Esophagus squamous epithelium (tissue), 5 donors: ENCODE measurements around the gene AIF1. TPM values are rescaled to one million over a fixed set of nuclear protein-coding genes. Genes with fewer than 3 reads are reported as not detected.

ENCODE experiments used
- DNase-seq: peaks from one replicate; lab custom pipeline; 2025; lab: John Stamatoyannopoulos, UW
- H3K27ac ChIP-seq, 4 donors: fragments of 200-600 bp; sonication (generic); one replicate each; pipeline ENCODE4 v1.5.1; 2016 to 2019; ENCODE audit warnings: mild to moderate bottlenecking in 1 of 4
- H3K27me3 ChIP-seq, 4 donors: fragments of 200-600 bp; sonication (generic); 1 replicate in 3 of 4; 2 replicates in 1 of 4; pipeline versions ENCODE4 v1.5.1 to v1.6.0; 2017 to 2021; ENCODE audit warnings: antibody characterized with exemption in 1 of 4
- H3K36me3 ChIP-seq, 3 donors: fragments of 200-600 bp; sonication (generic); one replicate each; pipeline ENCODE4 v1.5.1; 2016 to 2019
- H3K4me1 ChIP-seq, 3 donors: fragments of 200-600 bp; sonication (generic); one replicate each; pipeline ENCODE4 v1.5.1; 2017 to 2019
- H3K4me3 ChIP-seq, 4 donors: fragments of 200-600 bp; sonication (generic); 1 replicate in 3 of 4; 2 replicates in 1 of 4; pipeline ENCODE4 v1.5.1; 2016 to 2019; ENCODE audit warnings: mild to moderate bottlenecking in 2 of 4, moderate library complexity in 1 of 4
- H3K9me3 ChIP-seq, 3 donors: fragments of 200-600 bp; sonication (generic); one replicate each; pipeline ENCODE4 v1.5.1; 2016 to 2019
- CTCF ChIP-seq, 6 experiments: fragments of 450-650 bp in 4 of 6; fragments of 200-600 bp in 2 of 6; sonication (generic) in 2 of 6; IDR thresholded peaks; one replicate each; pipeline ENCODE4 v1.5.1; 2016 to 2019; ENCODE audit warnings: antibody characterized with exemption in 6 of 6, mild to moderate bottlenecking in 4 of 6, moderate library complexity in 4 of 6
- POLR2A ChIP-seq, 4 donors: fragments of 450-650 bp; IDR thresholded peaks; one replicate each; pipeline ENCODE4 v1.6.1; 2017; ENCODE audit warnings: antibody characterized with exemption in 4 of 4, mild to moderate bottlenecking in 4 of 4, moderate library complexity in 3 of 4
- WGBS, 2 donors: methylation state at CpG; one replicate each; pipeline ENCODE4 v1.1.5; 2018; 5-methylcytosine and 5-hydroxymethylcytosine counted together
- intact Hi-C: fragments of 100-400 bp; cut with DNase I; formaldehyde crosslinking; loops from one replicate; pipeline ENCODE4 v1.15.0; 2022
- total RNA-seq, 4 donors: library from RNA; depleted of rRNA; stranded (reverse); fragments of >200 nt; gene quantifications; one replicate each; pipeline ENCODE4 v1.1.0, GENCODE V29; 2016
- donor health status: DM: yes; HTN: yes; CAD: no.

AIF1 gene
- total RNA-seq, 4 donors from 2014 or later: 2.4 to 30.7 (median 15.1) TPM

GRCh38 chr6:31631681-31632278, 16.7 kb downstream of the AIF1 start:
- Histone ChIP-seq H3K4me1 (no peaks in the 10 kb centered on the region), H3K4me3 (no peak overlapping the region), H3K27ac (no peak overlapping the region), H3K27me3 (no peaks in the 10 kb centered on the region), H3K9me3 (no peaks in the 10 kb centered on the region), H3K36me3 (peaks cover 80 to 100% (median 84%) of the 10 kb centered on the region in 3 donors)
- intact Hi-C loops: no loop called here
- 76 to 88% methylated on average over 6 to 9 of the region's 32 CpGs for WGBS, 2 donors
- DNase-seq: no peak
- TF ChIP-seq CTCF (IDR thresholded peaks at IDR 0.05) (no peak), POLR2A (IDR thresholded peaks at IDR 0.05) (no peak)

- no peak for TF ChIP-seq CTCF (IDR thresholded peaks at IDR 0.05)
- no peak for TF ChIP-seq POLR2A (IDR thresholded peaks at IDR 0.05)
- no peaks in the 10 kb centered on the region for H3K4me1 ChIP-seq
- no peaks in the 10 kb centered on the region for H3K9me3 ChIP-seq
- peaks cover 73 to 100% (median 86%) of the 10 kb centered on the region in 3 donors for H3K36me3 ChIP-seq
- whole genome bisulfite sequencing, 2 donors: 82 to 89% methylated on average over 8 to 17 of the region's 26 CpGs
- DNase-seq: no peak
- H3K4me3 ChIP-seq: no peak overlapping the region
- intact Hi-C loops: no loop called here
- H3K27ac ChIP-seq: no peak overlapping the region
- H3K27me3 ChIP-seq: no peaks in the 10 kb centered on the region
These were observed 17.4 kb downstream of the AIF1 start for GRCh38 chr6:31632279-31632946.

- DNase-seq: no peak
- TF ChIP-seq POLR2A (IDR thresholded peaks at IDR 0.05) (no peak), CTCF (IDR thresholded peaks at IDR 0.05) (no peak)
- Histone ChIP-seq H3K4me1 (no peaks in the 10 kb centered on the region), H3K36me3 (peaks cover 63 to 100% (median 79%) of the 10 kb centered on the region in 3 donors), H3K27ac (no peak overlapping the region), H3K4me3 (no peak overlapping the region), H3K27me3 (no peaks in the 10 kb centered on the region), H3K9me3 (no peaks in the 10 kb centered on the region)
- 71 to 83% methylated on average over 1 of the region's 7 CpGs for WGBS, 2 donors
- intact Hi-C loops: no loop called here
These were observed 18.4 kb downstream of the AIF1 start for GRCh38 chr6:31633447-31633846.

- no peaks in the 10 kb centered on the region for H3K4me1 ChIP-seq
- intact Hi-C loops: no loop called here
- no peak overlapping the region for H3K27ac ChIP-seq
- no peaks in the 10 kb centered on the region for H3K9me3 ChIP-seq
- TF ChIP-seq CTCF (IDR thresholded peaks at IDR 0.05) (no peak), POLR2A (IDR thresholded peaks at IDR 0.05) (no peak)
- 83% methylated on average over 2 of the region's 3 CpGs; no CpG with 5 or more reads in 1 of the 2 donors for WGBS, 2 donors
- DNase-seq: no peak
- H3K36me3 ChIP-seq: peaks cover 58 to 100% (median 72%) of the 10 kb centered on the region in 3 donors
- H3K27me3 ChIP-seq: no peaks in the 10 kb centered on the region
- H3K4me3 ChIP-seq: no peak overlapping the region
These were observed 19.1 kb downstream of the AIF1 start for GRCh38 chr6:31634131-31634530.

GRCh38 chr6:31634969-31635575, 20.0 kb downstream of the AIF1 start:
- TF ChIP-seq POLR2A (IDR thresholded peaks at IDR 0.05) (no peak), CTCF (IDR thresholded peaks at IDR 0.05) (no peak)
- DNase-seq: no peak
- 75 to 76% methylated on average over 9 to 10 of the region's 11 CpGs for WGBS, 2 donors
- Histone ChIP-seq H3K4me3 (no peak overlapping the region), H3K9me3 (no peaks in the 10 kb centered on the region), H3K36me3 (peaks cover 54 to 100% (median 65%) of the 10 kb centered on the region in 3 donors), H3K4me1 (no peaks in the 10 kb centered on the region), H3K27ac (no peak overlapping the region), H3K27me3 (no peaks in the 10 kb centered on the region)
- intact Hi-C loops: no loop called here
